LNCAP (cell line): Measurements from ENCODE around the gene DNAJC1.

ENCODE experiments used
- TF ChIP-seq, protein P1 (sequence below): fragments of 450-650 bp; IDR thresholded peaks from 2 replicates; pipeline ENCODE4 v1.5.1; 2017; ENCODE audit warnings: mild to moderate bottlenecking

DNAJC1 gene

DNA sequence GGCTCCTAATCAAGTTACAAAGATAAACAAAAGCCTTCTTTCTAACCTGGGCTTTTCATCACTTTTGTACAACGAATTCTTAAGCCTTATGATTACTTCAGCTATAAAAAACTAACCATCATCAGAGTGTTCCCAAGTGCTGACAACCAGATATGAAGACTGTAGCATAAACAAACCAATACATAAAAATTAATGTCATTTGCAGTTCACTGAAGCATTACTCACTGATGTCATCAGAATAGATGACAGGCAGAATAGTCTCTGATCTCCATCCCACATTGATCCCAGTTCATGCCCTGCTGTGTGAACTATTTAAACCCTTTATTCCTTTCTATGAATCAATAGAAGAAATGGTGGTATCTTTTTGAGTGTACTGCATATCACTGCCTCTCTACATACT is 84.4 kb downstream of the DNAJC1 start:
- TF ChIP-seq, protein P1, sequence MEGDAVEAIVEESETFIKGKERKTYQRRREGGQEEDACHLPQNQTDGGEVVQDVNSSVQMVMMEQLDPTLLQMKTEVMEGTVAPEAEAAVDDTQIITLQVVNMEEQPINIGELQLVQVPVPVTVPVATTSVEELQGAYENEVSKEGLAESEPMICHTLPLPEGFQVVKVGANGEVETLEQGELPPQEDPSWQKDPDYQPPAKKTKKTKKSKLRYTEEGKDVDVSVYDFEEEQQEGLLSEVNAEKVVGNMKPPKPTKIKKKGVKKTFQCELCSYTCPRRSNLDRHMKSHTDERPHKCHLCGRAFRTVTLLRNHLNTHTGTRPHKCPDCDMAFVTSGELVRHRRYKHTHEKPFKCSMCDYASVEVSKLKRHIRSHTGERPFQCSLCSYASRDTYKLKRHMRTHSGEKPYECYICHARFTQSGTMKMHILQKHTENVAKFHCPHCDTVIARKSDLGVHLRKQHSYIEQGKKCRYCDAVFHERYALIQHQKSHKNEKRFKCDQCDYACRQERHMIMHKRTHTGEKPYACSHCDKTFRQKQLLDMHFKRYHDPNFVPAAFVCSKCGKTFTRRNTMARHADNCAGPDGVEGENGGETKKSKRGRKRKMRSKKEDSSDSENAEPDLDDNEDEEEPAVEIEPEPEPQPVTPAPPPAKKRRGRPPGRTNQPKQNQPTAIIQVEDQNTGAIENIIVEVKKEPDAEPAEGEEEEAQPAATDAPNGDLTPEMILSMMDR: no peak

DNA sequence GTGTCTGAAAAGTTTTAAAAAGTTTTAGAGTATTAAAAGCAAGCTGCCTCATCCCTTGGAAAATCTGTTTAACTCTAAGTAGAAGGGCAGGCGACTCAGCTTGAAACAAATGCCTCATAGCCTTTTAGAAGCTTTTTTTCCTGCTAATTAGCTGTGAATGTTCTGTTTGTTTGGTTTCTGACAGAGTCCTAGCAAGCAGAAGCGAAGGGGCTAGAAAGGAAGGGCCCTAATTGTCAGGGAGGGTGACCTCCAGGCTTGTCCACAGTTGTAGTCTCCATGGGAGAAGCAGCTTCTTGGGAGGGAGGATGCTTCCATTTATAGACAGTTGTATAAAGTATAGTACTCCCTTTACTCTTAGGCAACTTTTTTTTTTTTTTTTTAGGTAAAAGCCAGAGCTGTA is 90.9 kb downstream of the DNAJC1 start:
- TF ChIP-seq, protein P1: no peak

DNA sequence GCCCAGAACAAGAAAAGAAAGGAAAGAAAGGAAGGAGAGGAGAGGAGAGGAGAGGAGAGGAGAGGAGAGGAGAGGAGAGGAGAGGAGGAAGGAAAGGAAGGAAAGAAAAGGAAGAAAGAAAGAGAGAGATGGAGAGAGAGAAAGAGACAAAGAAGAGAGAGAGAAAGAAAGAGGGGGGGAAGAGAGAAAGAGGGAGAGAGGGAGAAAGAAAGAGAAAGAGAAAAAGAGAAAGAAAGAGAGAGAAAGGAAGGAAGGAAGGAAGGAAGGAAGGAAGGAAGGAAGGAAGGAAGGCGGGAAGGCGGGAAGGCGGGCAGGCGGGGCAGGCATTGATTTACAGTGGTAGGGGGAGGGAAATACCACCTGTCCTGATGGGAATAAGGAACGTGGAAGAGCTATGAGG is 92.7 kb downstream of the DNAJC1 start:
- TF ChIP-seq, protein P1: no peak

DNA sequence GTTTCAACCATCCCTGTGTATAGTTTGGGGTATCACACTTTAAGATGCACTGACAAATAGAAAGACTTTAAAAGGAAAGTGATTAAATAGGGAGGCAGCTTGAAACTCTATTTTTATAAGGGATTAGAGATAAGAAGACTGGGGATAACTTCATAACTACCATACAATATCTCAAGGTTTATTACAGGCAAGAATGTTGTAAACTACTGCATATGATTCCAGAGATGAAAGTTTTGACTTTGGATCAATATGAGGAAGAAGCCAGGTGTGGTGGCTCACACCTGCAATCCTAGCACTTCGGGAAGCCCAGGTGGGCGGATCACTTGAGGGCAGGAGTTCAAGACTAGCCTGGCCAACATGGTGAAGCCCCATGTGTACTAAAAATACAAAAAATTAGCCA is 96.1 kb downstream of the DNAJC1 start:
- TF ChIP-seq, protein P1: no peak

DNA sequence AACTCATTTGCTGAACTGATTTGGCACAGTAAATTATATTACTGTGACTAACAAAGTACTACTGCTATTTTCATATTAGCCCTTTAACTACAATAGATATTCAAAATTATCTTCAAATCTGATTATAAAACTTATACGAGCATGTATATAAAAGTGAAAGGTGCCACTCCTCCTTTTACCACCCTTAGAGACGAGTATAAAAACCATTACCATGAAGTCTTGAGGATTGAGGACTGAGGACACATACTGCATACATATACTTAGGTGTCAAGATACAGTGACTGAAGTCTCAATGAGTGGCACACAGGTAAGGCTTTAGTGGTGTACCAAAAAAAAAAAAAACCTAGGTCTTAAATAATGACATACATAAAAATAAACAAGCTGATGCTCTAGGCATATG is 98.6 kb downstream of the DNAJC1 start:
- TF ChIP-seq, protein P1: no peak

DNA sequence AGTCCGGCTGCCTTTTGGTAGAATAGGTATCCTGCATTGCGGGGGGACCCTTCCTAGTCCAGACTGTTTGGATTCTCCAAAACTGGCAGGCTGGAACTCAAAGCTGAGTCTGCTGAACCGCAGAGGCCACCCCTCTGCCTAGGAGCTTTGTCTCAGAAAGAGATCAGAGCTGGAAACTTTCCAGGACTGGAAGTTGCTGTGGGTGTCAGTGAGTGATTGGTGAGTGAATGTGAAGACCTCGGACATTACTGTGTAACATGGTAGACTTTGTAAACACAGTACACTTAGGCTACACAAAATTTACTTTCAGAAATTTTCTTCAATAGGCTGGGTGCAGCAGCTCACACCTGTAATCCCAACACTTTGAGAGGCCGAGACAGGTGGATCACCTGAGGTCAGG is 103.8 kb downstream of the DNAJC1 start:
- TF ChIP-seq, protein P1: no peak

DNA sequence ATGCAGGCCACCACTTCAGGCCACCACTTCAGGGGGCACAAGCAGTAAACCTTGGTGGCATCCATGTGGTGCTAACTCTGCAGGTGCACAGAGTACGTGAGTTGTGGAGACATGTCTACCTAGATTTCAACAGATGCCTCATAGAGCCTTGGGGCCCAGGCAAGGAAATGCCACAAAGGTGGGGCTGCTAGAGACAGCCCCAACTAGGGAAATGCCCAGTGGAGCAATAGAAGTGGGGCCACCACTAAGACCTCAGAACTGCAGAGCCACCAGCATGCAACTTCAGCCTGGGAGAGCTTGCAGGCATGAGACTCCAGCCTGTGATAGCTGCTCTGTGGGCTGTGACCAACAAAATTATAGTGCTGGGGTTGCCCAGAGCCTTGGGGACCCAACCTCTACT is 107.6 kb downstream of the DNAJC1 start:
- TF ChIP-seq, protein P1: no peak

DNA sequence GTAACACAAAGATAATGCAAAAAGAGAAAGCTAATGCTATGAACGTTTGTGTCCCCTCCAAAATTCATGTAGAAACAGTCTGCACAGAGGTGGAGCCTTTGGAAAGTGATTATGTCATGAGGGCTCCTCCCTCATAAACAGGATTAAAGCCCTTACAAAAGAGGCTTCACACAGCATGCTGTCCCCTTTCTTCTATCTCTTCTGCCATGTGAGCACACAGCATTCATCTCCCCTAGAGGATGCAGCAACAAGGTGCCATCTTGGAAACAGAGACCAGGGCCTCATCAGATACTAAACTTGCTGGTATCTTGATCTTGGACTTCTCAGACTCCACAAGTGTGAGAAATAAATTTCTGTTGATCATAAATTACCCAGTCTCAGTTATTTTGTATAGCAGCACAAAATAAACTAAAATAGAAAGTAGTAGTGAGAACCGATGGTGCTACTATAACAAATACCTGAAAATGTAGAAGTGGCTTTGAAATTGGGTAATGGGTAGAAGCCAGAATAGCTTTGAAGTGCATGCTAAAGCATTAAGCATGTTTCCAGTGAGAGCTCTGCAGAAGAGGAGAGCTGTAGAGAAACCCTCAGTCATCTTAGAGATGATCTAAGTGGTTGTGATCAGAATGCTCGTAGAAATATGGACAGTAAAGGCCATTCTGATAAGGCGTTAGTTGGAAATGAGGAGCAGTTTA is 108.7 kb downstream of the DNAJC1 start:
- TF ChIP-seq, protein P1: no peak
